ENCODE measurements around the gene TTC7B. TPM values are rescaled to one million over a fixed set of nuclear protein-coding genes. Genes with fewer than 3 reads are reported as not detected.

The TTC7B gene
- total RNA-seq, 1 experiment from 2014 or later: 70.6 TPM

- DNase-seq (ENCODE audit: low read depth, low spot score) (no peak), ATAC-seq (no peak)
- no TSS peak for BruUV-seq (replicated peaks)
- ChIA-PET CTCF (no interaction called here), POLR2A (no interaction called here), RAD21 (ENCODE audit: low non-redundant PET in 1 of 2, low total read pairs in 2 of 2, uncharacterized antibody in 2 of 2, unreplicated experiment in 2 of 2) (no interaction called here)
- Histone ChIP-seq H3K36me3 (ENCODE audit: control insufficient read depth in 1 of 2, insufficient read depth in 2 of 2, low read length in 2 of 2) (no peaks in the 10 kb centered on the region), H2AFZ (ENCODE audit: low read depth, low read length, poor library complexity, severe bottlenecking) (no peak overlapping the region), H3K27me3 (ENCODE audit: insufficient read depth, low read length) (no peaks in the 10 kb centered on the region), H3K79me2 (ENCODE audit: insufficient read depth, low read length) (no peaks in the 10 kb centered on the region), H3K4me1 (ENCODE audit: control insufficient read depth in 1 of 2, insufficient read depth in 2 of 2, low read length in 2 of 2) (peaks cover 8 to 10% of the 10 kb centered on the region in 2 experiments), H3K9me3 (ENCODE audit: control insufficient read depth in 1 of 2, insufficient read depth in 1 of 2, low read depth in 1 of 2, low read length in 2 of 2) (no peaks in the 10 kb centered on the region), H3K4me3 (replicated peaks in 1 of 2; ENCODE audit: low read depth in 1 of 2, low read length in 2 of 2) (no peak overlapping the region), H3K27ac (ENCODE audit: low read depth, low read length) (no peak overlapping the region), H4K20me1 (ENCODE audit: insufficient read depth) (no peaks in the 10 kb centered on the region), H3K4me2 (ENCODE audit: low read length) (no peak overlapping the region), H3K9ac (ENCODE audit: low read length) (no peak overlapping the region), H3K9me2 (ENCODE audit: insufficient read depth) (no peaks in the 10 kb centered on the region)
- intact Hi-C loops (cut with micrococcal nuclease): no loop called here
- no peak for TF ChIP-seq ZNF274 (IDR thresholded peaks at IDR 0.05; ENCODE audit: low read depth, low read length)
- no peak for TF ChIP-seq CEBPB (IDR thresholded peaks at IDR 0.05; ENCODE audit: low read depth)
- TF ChIP-seq CBX3 (IDR thresholded peaks at IDR 0.05; ENCODE audit: low read depth): no peak
Observed at GRCh38 chr14:90674716-90675115, 141.5 kb downstream of the TTC7B start.

DNA sequence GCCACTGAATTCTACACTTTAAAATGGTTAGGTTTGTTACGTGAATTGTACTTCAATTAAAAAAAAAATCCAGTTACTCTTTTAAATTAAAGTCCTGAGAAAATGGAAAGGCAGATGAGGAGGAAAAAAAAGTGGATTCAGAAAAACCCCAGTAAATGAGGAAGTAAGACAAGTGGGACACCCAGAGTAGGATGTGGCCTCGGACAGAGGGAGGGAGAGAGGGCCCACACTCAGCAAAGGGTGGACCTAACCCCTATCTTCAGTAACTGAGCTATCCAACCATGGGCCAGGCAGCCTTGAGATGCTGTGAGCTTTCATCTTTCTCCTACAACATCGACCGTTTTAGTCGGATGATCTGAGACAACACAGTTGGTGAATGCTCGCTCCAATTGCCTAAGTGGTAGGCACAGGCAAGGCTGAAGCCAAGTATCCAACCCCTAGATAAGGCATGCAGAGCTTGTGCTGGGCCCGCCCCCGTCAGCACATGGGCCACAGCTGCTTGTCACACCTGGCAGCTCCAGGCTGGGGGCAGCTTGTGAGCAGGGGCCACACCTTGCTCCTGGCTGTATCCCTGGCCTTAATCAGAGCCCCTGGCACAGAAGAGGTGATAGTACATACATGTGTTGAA is 142.1 kb downstream of the TTC7B start:
- intact Hi-C loops (cut with micrococcal nuclease): no loop called here
- Histone ChIP-seq H2AFZ (ENCODE audit: low read depth, low read length, poor library complexity, severe bottlenecking) (no peak overlapping the region), H3K27me3 (ENCODE audit: insufficient read depth, low read length) (no peaks in the 10 kb centered on the region), H3K79me2 (ENCODE audit: insufficient read depth, low read length) (no peaks in the 10 kb centered on the region), H3K36me3 (ENCODE audit: control insufficient read depth in 1 of 2, insufficient read depth in 2 of 2, low read length in 2 of 2) (no peaks in the 10 kb centered on the region), H4K20me1 (ENCODE audit: insufficient read depth) (no peaks in the 10 kb centered on the region), H3K4me3 (replicated peaks in 1 of 2; ENCODE audit: low read depth in 1 of 2, low read length in 2 of 2) (no peak overlapping the region), H3K4me2 (ENCODE audit: low read length) (no peak overlapping the region), H3K9ac (ENCODE audit: low read length) (no peak overlapping the region), H3K27ac (ENCODE audit: low read depth, low read length) (no peak overlapping the region), H3K4me1 (ENCODE audit: control insufficient read depth in 1 of 2, insufficient read depth in 2 of 2, low read length in 2 of 2) (peaks cover 8 to 10% of the 10 kb centered on the region in 2 experiments), H3K9me2 (ENCODE audit: insufficient read depth) (no peaks in the 10 kb centered on the region), H3K9me3 (ENCODE audit: control insufficient read depth in 1 of 2, insufficient read depth in 1 of 2, low read depth in 1 of 2, low read length in 2 of 2) (no peaks in the 10 kb centered on the region)
- POLR2A ChIA-PET: no interaction called here
- RAD21 ChIA-PET (ENCODE audit: low non-redundant PET in 1 of 2, low total read pairs in 2 of 2, uncharacterized antibody in 2 of 2, unreplicated experiment in 2 of 2): no interaction called here
- ATAC-seq (no peak), DNase-seq (ENCODE audit: low read depth, low spot score) (no peak)
- CTCF ChIA-PET: no interaction called here
- no TSS peak for BruUV-seq (replicated peaks)
- TF ChIP-seq ZFX (IDR thresholded peaks at IDR 0.05) (no peak), SRF (IDR thresholded peaks at IDR 0.05; ENCODE audit: low read depth) (no peak), YY1 (IDR thresholded peaks at IDR 0.05; ENCODE audit: extremely low read depth, insufficient replicate concordance, low read depth, low read length) (no peak), ZNF274 (IDR thresholded peaks at IDR 0.05; ENCODE audit: low read depth, low read length) (no peak), CBX3 (IDR thresholded peaks at IDR 0.05; ENCODE audit: low read depth) (no peak), REST (IDR thresholded peaks at IDR 0.05; ENCODE audit: low read depth) (no peak), POLR2A (IDR thresholded peaks at IDR 0.05; ENCODE audit: borderline replicate concordance, extremely low read depth, insufficient read depth, insufficient read length) (no peak), EZH2phosphoT487 (IDR thresholded peaks at IDR 0.05; ENCODE audit: borderline replicate concordance) (no peak), CEBPB (IDR thresholded peaks at IDR 0.05; ENCODE audit: low read depth) (no peak), JUND (IDR thresholded peaks at IDR 0.05) (no peak), POLR2AphosphoS5 (IDR thresholded peaks at IDR 0.05; ENCODE audit: low read depth, low read length) (no peak), EZH2 (IDR thresholded peaks at IDR 0.05) (no peak), RAD21 (IDR thresholded peaks at IDR 0.05; ENCODE audit: low read depth) (no peak), TCF7L2 (IDR thresholded peaks at IDR 0.05; ENCODE audit: borderline replicate concordance, extremely low read depth, insufficient read depth, insufficient read length) (no peak)
- TF ChIP-seq, protein P1, sequence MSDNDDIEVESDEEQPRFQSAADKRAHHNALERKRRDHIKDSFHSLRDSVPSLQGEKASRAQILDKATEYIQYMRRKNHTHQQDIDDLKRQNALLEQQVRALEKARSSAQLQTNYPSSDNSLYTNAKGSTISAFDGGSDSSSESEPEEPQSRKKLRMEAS (IDR thresholded peaks at IDR 0.05): no peak
- TF ChIP-seq, protein P2, sequence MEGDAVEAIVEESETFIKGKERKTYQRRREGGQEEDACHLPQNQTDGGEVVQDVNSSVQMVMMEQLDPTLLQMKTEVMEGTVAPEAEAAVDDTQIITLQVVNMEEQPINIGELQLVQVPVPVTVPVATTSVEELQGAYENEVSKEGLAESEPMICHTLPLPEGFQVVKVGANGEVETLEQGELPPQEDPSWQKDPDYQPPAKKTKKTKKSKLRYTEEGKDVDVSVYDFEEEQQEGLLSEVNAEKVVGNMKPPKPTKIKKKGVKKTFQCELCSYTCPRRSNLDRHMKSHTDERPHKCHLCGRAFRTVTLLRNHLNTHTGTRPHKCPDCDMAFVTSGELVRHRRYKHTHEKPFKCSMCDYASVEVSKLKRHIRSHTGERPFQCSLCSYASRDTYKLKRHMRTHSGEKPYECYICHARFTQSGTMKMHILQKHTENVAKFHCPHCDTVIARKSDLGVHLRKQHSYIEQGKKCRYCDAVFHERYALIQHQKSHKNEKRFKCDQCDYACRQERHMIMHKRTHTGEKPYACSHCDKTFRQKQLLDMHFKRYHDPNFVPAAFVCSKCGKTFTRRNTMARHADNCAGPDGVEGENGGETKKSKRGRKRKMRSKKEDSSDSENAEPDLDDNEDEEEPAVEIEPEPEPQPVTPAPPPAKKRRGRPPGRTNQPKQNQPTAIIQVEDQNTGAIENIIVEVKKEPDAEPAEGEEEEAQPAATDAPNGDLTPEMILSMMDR (IDR thresholded peaks at IDR 0.05 in 2 of 3, conservative IDR thresholded peaks at IDR 0.05 in 1 of 3; ENCODE audit: borderline replicate concordance in 1 of 3, insufficient read depth in 1 of 3, low read depth in 2 of 3, low read length in 2 of 3): no peak
